Loucy (cell line): ENCODE results near the gene NHERF1.

ENCODE experiments used
- H2AFZ ChIP-seq: fragments of 200-600 bp; sonication (generic); 2 replicates; pipeline ENCODE4 v1.6.0; 2016; ENCODE audit warnings: antibody characterized with exemption, mild to moderate bottlenecking, low read length, moderate library complexity
- H3F3A ChIP-seq: fragments of 200-600 bp; 2 replicates; pipeline ENCODE4 v1.6.0; 2016; ENCODE audit warnings: antibody characterized with exemption, low read depth, mild to moderate bottlenecking
- H3K27me3 ChIP-seq: fragments of 200-600 bp; sonication (generic); 2 replicates; pipeline ENCODE4 v1.6.1; 2014; ENCODE audit warnings: low read length, mild to moderate bottlenecking; ENCODE audit not compliant: insufficient read depth, poor library complexity, severe bottlenecking
- H3K36me3 ChIP-seq: fragments of 200-600 bp; sonication (generic); 2 replicates; pipeline ENCODE4 v1.6.1; 2016; ENCODE audit warnings: low read length; ENCODE audit not compliant: insufficient read depth
- H3K4me1 ChIP-seq: fragments of 200-600 bp; sonication (generic); 2 replicates; pipeline ENCODE4 v1.5.1; 2014; ENCODE audit warnings: low read length, mild to moderate bottlenecking; ENCODE audit not compliant: insufficient read depth, poor library complexity, severe bottlenecking
- H3K4me2 ChIP-seq: fragments of 200-600 bp; sonication (generic); 2 replicates; pipeline ENCODE4 v1.6.0; 2014; ENCODE audit warnings: antibody characterized with exemption, low read length, low read depth, mild to moderate bottlenecking; ENCODE audit not compliant: poor library complexity, severe bottlenecking
- H3K4me3 ChIP-seq: fragments of 200-600 bp; sonication (generic); 2 replicates; pipeline ENCODE4 v1.5.1; 2014; ENCODE audit warnings: low read length, mild to moderate bottlenecking, mixed read lengths; ENCODE audit not compliant: poor library complexity, severe bottlenecking
- H3K79me2 ChIP-seq: fragments of 200-600 bp; sonication (generic); 2 replicates; pipeline ENCODE4 v1.6.1; 2014; ENCODE audit warnings: low read length; ENCODE audit not compliant: insufficient read depth
- H3K9ac ChIP-seq: fragments of 200-600 bp; sonication (generic); 2 replicates; pipeline ENCODE4 v1.6.0; 2014; ENCODE audit warnings: mild to moderate bottlenecking, low read depth, low read length, moderate library complexity; ENCODE audit not compliant: poor library complexity, severe bottlenecking
- H3K9me2 ChIP-seq: fragments of 200-600 bp; sonication (generic); replicated peaks from 2 replicates; pipeline ENCODE4 v1.6.1; 2016; ENCODE audit warnings: low read depth, low read length, mixed read lengths
- H3K9me3 ChIP-seq: fragments of 200-600 bp; sonication (generic); 2 replicates; pipeline ENCODE4 v1.6.1; 2014; ENCODE audit warnings: mild to moderate bottlenecking, antibody characterized with exemption, low read length, low read depth; ENCODE audit not compliant: insufficient read depth
- H4K20me1 ChIP-seq: fragments of 200-600 bp; sonication (generic); 2 replicates; pipeline ENCODE4 v1.6.0; 2014; ENCODE audit warnings: antibody characterized with exemption, low read length, mild to moderate bottlenecking; ENCODE audit not compliant: insufficient read depth, poor library complexity, severe bottlenecking
- CTCF ChIP-seq: fragments of 200-600 bp; sonication (generic); conservative IDR thresholded peaks from 2 replicates; pipeline ENCODE4 v1.5.1; 2014; ENCODE audit warnings: mild to moderate bottlenecking, antibody characterized with exemption, low read length
- EZH2phosphoT487 ChIP-seq: fragments of 200-600 bp; IDR thresholded peaks from 2 replicates; pipeline ENCODE4 v1.6.1; 2018; ENCODE audit warnings: antibody characterized with exemption, mild to moderate bottlenecking, moderate library complexity, borderline replicate concordance

Gene NHERF1

DNA sequence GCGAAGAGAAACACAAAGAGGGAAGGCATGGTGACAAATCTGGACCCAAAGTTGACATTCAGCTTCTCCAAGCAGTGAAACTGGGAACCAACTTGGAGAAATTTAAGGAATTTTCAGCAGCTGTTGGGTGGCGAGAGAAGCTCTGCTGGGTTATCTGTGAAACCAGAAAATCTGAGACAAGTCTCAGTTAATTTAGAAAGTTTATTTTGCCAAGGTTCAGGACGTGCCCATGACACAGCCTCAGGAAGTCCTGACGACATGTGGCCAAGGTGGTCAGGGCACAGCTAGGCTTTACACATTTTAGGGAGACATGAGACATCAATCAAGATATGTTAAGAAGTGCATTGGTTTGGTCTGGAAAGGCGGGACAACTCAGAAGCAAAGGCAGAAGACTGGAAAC lies 24.5 kb upstream of the NHERF1 start:
- no peaks in the 10 kb centered on the region for H3K27me3 ChIP-seq
- no peaks in the 10 kb centered on the region for H3K36me3 ChIP-seq
- no peak overlapping the region for H2AFZ ChIP-seq
- no peak overlapping the region for H3K9ac ChIP-seq
- H3K9me3 ChIP-seq, result no peaks in the 10 kb centered on the region
- no peaks in the 10 kb centered on the region for H4K20me1 ChIP-seq
- peaks cover 15% of the 10 kb centered on the region for H3K4me1 ChIP-seq
- TF ChIP-seq EZH2phosphoT487 (no peak), CTCF (no peak)
- no peaks in the 10 kb centered on the region for H3K79me2 ChIP-seq
- H3K9me2 ChIP-seq, result no peaks in the 10 kb centered on the region
- H3K4me2 ChIP-seq, result no peak overlapping the region
- no peak overlapping the region for H3K4me3 ChIP-seq
- H3F3A ChIP-seq, result no peaks in the 10 kb centered on the region

GRCh38 chr17:74725111-74725510 lies 23.3 kb upstream of the NHERF1 start:
- H3K4me3 ChIP-seq, result no peak overlapping the region
- H4K20me1 ChIP-seq, result no peaks in the 10 kb centered on the region
- TF ChIP-seq CTCF (no peak), EZH2phosphoT487 (no peak)
- H3K9ac ChIP-seq, result no peak overlapping the region
- peaks cover 25% of the 10 kb centered on the region for H3K4me1 ChIP-seq
- no peaks in the 10 kb centered on the region for H3K79me2 ChIP-seq
- H3K9me2 ChIP-seq, result no peaks in the 10 kb centered on the region
- H3K4me2 ChIP-seq, result no peak overlapping the region
- no peaks in the 10 kb centered on the region for H3K9me3 ChIP-seq
- no peak overlapping the region for H2AFZ ChIP-seq
- no peaks in the 10 kb centered on the region for H3K36me3 ChIP-seq
- no peaks in the 10 kb centered on the region for H3K27me3 ChIP-seq
- no peaks in the 10 kb centered on the region for H3F3A ChIP-seq

DNA sequence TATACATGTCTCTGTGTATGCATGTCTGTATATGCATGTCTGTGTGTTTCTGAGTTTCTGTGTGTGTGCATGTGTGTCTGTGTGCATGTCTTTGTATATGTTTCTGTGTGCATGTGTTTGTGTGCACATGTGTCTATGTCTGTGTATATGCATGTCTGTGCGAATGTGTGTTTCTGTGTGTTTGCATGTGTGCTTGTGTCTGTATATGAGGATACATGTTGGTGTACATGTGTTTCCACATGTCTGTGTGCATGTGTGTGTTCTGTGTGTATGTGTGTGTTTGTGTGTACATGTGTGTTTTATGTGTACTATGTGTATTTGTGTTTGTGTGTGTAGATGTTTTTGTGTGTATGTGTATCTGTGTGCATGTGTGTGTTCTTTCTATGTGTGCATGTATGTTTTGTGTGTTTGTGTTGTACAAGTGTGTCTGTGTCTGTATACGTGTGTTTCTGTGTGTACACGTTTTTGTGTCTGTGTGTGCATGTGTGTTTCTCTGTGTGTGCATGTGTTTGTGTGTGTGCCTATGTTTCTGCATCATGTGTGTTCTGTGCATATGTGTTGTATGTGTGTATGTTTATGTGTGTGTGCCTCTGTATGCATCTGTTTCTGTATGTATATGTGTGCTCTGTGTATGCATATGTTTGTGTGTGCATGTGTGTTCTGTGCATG lies 20.3 kb upstream of the NHERF1 start:
- Histone ChIP-seq H3K27me3 (no peaks in the 10 kb centered on the region), H2AFZ (no peak overlapping the region), H3K9me3 (no peaks in the 10 kb centered on the region), H3K4me1 (peaks cover 39% of the 10 kb centered on the region), H3K36me3 (no peaks in the 10 kb centered on the region), H3F3A (no peaks in the 10 kb centered on the region), H3K9me2 (no peaks in the 10 kb centered on the region), H3K9ac (no peak overlapping the region), H3K4me3 (no peak overlapping the region), H4K20me1 (no peaks in the 10 kb centered on the region), H3K4me2 (no peak overlapping the region), H3K79me2 (no peaks in the 10 kb centered on the region)
- TF ChIP-seq CTCF (no peak), EZH2phosphoT487 (no peak)
